AG09319 (cell line): Measurements from ENCODE around the gene RRBP1.

ENCODE experiments used
- DNase-seq: peaks from one replicate; pipeline ENCODE4 v3.0.0-alpha.2; 2010; ENCODE audit warnings: low read depth; ENCODE audit errors: extremely low read depth
- TF ChIP-seq, protein P1 (sequence below): IDR thresholded peaks from 2 replicates; pipeline ENCODE4 v1.5.1; 2011; ENCODE audit warnings: low read depth, mild to moderate bottlenecking, inconsistent platforms, low read length, moderate library complexity

Gene RRBP1

DNA sequence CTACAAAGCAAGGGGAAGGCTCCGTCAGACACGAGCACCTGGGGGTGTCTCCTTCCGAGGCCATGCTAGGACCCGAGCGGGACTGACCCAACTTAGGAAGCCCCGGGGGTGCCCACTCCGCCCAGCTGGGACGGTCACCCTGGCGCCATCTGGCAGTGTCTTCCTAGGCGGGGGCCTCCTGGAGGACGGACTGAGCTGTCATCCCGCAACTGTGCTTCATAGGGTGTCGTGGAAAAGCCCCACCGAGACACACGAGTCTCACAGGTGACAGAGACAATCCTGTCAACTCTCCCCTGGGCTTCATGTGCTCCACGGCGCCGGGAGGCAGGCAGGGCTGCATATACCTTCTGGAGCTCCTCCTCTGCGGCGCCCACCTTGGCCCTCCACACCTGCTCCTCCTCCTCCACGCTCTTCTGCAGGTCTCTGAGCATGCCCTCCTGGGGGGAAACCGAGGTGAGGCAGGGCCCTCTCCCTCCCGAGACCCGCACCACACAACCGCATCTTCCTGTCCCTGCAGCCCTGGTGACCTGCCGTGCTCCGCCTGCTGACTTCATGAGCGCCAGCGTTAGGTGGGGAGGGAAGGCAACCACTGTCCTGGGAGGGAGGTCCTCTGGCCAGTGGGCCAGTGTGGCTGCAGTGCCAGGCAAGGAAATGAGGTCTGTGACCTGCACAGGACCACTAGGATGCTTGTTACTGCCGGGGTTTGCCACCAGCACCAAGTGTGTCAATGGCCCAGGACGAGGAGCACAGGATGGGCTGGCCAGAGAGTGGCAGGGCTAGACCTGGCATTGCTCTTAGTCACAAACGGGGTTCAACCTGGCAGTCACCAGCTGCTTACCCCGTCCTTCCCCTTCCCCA, 61.4 kb downstream of the RRBP1 start:
- TF ChIP-seq, protein P1, sequence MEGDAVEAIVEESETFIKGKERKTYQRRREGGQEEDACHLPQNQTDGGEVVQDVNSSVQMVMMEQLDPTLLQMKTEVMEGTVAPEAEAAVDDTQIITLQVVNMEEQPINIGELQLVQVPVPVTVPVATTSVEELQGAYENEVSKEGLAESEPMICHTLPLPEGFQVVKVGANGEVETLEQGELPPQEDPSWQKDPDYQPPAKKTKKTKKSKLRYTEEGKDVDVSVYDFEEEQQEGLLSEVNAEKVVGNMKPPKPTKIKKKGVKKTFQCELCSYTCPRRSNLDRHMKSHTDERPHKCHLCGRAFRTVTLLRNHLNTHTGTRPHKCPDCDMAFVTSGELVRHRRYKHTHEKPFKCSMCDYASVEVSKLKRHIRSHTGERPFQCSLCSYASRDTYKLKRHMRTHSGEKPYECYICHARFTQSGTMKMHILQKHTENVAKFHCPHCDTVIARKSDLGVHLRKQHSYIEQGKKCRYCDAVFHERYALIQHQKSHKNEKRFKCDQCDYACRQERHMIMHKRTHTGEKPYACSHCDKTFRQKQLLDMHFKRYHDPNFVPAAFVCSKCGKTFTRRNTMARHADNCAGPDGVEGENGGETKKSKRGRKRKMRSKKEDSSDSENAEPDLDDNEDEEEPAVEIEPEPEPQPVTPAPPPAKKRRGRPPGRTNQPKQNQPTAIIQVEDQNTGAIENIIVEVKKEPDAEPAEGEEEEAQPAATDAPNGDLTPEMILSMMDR: no peak
- no peak for DNase-seq

DNA sequence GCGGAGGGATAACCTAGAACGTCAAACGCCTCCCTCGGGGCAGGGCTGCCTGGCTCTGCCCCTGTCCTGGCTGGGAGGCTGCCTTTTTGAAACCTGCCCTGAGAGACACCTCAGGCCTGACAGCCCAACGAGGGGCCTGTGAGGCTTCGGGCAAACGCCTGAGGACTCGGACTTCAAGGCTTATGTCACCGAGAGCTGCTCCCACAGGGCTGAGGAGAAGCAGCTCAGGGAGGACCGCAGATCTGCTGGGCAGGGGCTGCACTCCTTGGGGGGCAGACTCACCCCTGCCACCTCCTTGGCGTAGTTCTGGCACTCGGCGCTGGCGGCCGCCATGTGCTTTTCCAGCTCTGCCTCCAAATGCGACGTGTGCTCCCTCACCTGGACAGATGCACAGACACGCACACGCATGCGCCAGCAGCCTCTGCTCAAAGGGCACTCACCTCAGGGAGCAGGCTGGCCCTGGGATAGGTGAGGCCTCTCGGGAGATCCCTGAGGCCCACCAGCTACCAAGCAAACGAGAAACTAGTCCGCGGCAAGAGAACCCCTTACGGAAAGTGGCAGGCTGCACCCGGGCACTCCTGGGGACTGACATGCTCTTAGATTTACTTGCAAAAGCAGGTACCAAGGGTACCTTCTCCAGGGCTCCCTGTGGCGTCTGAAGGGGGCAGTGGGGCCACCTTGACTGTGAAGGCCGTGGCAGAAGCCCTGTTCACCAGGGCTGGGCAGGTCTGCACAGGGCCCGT, 62.5 kb downstream of the RRBP1 start:
- no peak for DNase-seq
- TF ChIP-seq, protein P1: no peak

DNA sequence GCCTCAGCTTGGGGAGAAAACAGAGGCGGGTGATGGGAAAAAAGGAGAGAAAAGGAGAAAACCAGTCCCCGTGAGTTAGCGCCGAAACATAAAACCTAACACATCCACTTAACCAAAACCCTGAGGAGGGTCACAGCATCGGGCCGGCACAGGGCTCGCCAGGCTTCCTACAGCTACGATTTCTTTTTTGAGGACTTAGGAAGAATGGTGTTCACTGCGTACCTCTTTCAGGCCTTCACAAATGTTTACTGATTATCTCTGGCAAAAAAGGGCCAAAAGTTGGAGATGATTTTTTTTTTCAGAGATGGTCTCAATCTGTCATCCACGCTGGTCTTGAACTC, 63.4 kb downstream of the RRBP1 start:
- DNase-seq: no peak
- TF ChIP-seq, protein P1: no peak

DNA sequence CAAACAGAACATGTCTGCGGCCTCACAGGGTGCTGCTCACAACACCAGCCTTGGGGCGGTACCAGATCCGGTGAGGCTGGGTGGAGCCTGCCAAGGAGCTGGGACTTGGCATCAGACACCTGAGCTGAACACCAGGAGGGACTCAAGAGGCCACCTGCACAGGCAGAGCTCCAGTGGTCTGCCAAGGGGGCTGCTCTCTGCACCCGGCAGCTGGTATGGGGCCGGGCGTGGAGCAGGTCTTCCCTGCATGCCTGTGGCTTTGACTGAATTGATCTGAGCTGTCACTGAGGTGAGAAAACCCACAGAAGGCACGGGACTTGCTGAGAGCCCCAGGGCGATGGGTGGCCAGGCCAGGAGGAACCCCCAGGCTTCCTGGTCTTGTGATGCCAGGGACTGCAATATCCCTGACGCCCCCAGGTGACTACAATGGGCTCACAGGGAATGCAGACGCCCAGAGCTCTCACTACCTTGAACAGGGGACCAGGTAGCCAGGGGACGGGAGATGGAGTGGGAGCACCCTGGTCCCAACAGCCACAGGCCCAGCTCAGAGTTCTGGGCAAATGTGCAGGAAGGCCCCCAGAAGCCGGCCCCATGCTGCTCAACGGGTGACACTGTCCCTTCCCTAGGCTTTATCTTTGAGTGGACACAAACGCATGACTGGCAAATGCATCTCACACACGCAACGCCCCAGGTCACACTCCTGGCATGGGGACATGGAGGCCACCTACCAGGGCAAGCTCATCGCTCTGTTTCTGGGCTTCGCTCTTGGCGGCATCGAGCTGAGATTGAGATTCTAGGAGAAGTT, 64.0 kb downstream of the RRBP1 start:
- DNase-seq: no peak
- TF ChIP-seq, protein P1: no peak

DNA sequence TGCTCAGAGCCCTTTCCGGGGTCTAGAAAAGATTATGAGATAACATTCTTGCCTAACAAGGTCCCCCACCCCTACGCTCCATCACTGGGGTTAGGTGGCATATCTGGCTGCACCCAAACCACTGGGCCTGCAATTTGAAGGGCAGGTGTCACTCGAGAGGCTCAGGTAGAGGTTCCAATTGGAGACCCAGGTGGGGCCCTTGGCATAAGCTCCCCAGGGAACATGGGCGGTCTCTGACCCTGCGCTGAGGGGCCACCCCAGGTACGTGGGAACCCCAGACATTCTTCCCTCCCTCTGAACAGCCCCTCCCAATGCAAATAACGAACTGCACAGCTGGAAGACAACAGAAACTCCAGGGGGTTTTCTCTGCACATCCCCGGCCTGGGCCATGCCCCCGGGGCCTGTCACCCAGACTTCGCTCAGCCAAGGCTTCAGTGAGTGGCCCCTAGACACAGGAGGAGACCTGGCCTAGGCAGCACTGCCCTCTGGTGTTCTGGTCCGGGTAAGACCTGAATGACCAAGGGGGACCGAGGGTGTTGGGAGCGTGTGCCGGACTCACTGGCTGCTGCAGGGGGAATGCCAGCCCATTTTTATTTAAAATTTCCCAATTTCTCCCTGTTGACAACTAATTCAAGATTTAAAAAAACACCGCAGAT, 64.7 kb downstream of the RRBP1 start:
- TF ChIP-seq, protein P1: peak; percentile 52
- no peak for DNase-seq

DNA sequence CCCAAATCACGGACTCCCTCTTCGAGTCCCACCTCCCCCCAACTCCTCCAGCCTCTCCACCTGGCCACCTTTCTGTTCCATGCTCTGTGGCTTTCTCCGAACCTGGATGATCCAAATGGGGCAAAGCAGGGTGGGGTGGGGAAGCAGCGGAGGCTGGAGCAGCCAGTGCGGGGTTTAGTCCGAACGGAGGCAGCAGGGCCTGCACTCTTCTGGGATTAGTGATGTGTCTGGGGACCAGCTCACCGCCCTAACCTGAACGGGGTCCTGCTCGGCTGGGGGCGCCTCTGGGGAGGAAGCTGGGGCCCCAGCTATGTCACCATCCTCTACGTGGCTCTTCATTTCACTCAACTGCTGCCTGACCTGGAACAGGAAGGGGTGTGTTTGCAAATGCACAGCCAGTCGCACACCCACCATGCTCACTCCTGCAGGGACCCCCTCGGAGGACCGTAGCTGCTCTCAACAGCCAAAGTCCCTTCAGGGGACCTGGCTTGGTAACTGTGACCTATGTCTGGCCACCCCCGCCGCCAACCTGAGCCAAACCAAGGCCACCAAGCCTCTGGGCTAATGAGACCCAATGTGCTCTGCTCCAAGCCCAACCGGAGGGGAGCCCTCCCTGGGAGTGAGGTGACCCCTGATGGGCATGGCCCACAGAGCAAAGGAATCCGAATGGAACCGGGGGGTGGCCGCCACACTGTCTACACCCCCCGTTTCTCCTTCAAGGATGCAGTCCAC, 65.4 kb downstream of the RRBP1 start:
- TF ChIP-seq, protein P1: no peak
- no peak for DNase-seq
